ENCODE data around the gene IFRD1. TPM values are rescaled to one million over a fixed set of nuclear protein-coding genes. Genes with fewer than 3 reads are reported as not detected.
"Not testable (repeated sequence)": the region's sequence is repeated elsewhere in the genome, so short reads cannot be mapped to it uniquely, and the experiment has no call there.

Gene IFRD1
- total RNA-seq, 1 donor from 2014 or later: 76.6 TPM

- Mint-ChIP-seq H3K27ac (peak overlapping the region; percentile 100), H3K4me1 (ENCODE audit: low read depth) (peaks cover 29% of the 10 kb centered on the region), H3K36me3 (ENCODE audit: insufficient read depth) (peaks cover 1% of the 10 kb centered on the region), H3K9me3 (ENCODE audit: low read depth) (no peaks in the 10 kb centered on the region), H3K27me3 (no peaks in the 10 kb centered on the region), H3K4me3 (ENCODE audit: low read depth) (peak overlapping the region; percentile 99)
- TF ChIP-seq, protein P1, sequence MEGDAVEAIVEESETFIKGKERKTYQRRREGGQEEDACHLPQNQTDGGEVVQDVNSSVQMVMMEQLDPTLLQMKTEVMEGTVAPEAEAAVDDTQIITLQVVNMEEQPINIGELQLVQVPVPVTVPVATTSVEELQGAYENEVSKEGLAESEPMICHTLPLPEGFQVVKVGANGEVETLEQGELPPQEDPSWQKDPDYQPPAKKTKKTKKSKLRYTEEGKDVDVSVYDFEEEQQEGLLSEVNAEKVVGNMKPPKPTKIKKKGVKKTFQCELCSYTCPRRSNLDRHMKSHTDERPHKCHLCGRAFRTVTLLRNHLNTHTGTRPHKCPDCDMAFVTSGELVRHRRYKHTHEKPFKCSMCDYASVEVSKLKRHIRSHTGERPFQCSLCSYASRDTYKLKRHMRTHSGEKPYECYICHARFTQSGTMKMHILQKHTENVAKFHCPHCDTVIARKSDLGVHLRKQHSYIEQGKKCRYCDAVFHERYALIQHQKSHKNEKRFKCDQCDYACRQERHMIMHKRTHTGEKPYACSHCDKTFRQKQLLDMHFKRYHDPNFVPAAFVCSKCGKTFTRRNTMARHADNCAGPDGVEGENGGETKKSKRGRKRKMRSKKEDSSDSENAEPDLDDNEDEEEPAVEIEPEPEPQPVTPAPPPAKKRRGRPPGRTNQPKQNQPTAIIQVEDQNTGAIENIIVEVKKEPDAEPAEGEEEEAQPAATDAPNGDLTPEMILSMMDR (IDR thresholded peaks at IDR 0.05; ENCODE audit: unreplicated experiment): no peak
- no peak for DNase-seq (ENCODE audit: low spot score, unreplicated experiment)
Observed at GRCh38 chr7:112448891-112449290, 1.4 kb upstream of the IFRD1 start.

DNA sequence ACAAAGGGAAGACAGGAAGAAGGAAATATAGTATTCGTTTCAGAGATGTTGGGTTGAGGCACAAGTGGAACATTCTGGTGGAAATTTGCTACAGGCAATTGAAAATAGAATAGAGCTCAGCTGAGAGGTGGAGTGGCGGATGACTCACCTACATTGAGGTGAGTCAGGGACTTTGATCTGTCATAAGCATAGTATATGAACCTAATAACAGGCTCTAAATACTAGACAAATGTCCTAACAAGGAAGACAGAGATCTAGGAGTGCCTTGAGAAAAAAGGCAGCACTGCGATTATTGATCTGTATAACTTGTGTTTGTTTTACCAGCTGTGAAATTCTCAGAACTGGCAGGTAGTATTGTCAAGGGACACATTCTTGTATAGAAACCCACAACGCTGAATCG lies 907 bp upstream of the IFRD1 start:
- no peak for DNase-seq (ENCODE audit: low spot score, unreplicated experiment)
- Mint-ChIP-seq H3K4me1 (ENCODE audit: low read depth) (peaks cover 29% of the 10 kb centered on the region), H3K4me3 (ENCODE audit: low read depth) (peak overlapping the region; percentile 99), H3K36me3 (ENCODE audit: insufficient read depth) (peaks cover 1% of the 10 kb centered on the region), H3K27me3 (no peaks in the 10 kb centered on the region), H3K9me3 (ENCODE audit: low read depth) (no peaks in the 10 kb centered on the region), H3K27ac (peak overlapping the region; percentile 100)
- TF ChIP-seq, protein P1 (IDR thresholded peaks at IDR 0.05; ENCODE audit: unreplicated experiment): no peak

DNA sequence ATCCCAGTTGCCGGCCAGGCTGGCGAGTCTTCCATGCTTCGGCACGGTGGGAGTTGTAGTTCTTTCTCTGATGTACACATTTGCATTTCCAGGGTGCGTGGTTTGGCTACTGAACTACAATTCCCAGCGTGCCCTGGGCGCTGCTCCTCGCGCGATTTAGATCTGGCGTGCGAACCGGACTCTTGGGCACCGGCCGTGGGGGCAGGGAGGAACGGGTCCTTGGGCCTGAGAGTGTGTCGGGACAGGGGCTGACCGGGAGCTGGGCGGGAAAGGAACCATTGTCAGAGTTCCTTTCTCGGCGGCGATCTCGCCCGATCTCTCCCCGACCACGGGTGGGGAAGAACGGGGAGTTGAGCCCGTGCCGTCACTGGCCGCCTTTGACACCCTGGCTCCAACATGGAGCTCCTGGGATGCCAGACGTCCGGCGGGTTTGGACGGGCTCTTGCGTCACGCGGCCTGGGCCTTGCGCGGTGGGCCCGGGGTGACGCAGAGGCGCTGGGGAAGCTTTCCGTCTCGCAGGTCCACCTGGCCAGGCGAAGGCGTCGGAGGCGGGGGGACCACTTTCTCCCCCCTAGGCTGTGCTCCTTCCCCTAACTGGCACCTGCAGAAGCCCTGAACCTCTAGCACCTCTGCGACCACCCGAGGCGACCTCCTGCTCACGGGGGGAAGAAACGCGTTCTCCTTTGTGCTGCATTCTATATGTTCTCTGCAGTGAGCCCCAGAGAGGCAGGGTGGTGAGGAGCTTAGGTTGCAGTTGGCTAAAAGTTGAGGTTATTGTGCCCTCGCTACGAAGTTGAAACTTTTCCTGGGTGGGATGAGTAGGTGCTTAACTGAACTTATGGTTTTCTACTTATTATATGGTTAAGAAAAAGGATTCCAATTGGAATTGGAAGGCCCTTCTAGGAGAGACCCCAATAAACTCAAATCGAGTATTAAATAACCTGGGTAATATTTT lies 824 bp downstream of the IFRD1 start:
- H3K4me1 Mint-ChIP-seq (ENCODE audit: low read depth): peaks cover 34% of the 10 kb centered on the region
- H3K27ac Mint-ChIP-seq: peak overlapping the region; percentile 100
- H3K4me3 Mint-ChIP-seq (ENCODE audit: low read depth): peak overlapping the region; percentile 99
- H3K36me3 Mint-ChIP-seq (ENCODE audit: insufficient read depth): peaks cover 8% of the 10 kb centered on the region
- H3K9me3 Mint-ChIP-seq (ENCODE audit: low read depth): no peaks in the 10 kb centered on the region
- peak; percentile 84 for DNase-seq (ENCODE audit: low spot score, unreplicated experiment)
- TF ChIP-seq, protein P1 (IDR thresholded peaks at IDR 0.05; ENCODE audit: unreplicated experiment): no peak
- no peaks in the 10 kb centered on the region for H3K27me3 Mint-ChIP-seq

GRCh38 chr7:112452102-112452888 lies 2.0 kb downstream of the IFRD1 start:
- H3K27ac Mint-ChIP-seq: peak overlapping the region; percentile 100
- peaks cover 11% of the 10 kb centered on the region for H3K36me3 Mint-ChIP-seq (ENCODE audit: insufficient read depth)
- DNase-seq (ENCODE audit: low spot score, unreplicated experiment): no peak
- no peaks in the 10 kb centered on the region for H3K9me3 Mint-ChIP-seq (ENCODE audit: low read depth)
- peak overlapping the region; percentile 99 for H3K4me3 Mint-ChIP-seq (ENCODE audit: low read depth)
- TF ChIP-seq, protein P1 (IDR thresholded peaks at IDR 0.05; ENCODE audit: unreplicated experiment): peak; percentile 44
- no peaks in the 10 kb centered on the region for H3K27me3 Mint-ChIP-seq
- peaks cover 34% of the 10 kb centered on the region for H3K4me1 Mint-ChIP-seq (ENCODE audit: low read depth)

DNA sequence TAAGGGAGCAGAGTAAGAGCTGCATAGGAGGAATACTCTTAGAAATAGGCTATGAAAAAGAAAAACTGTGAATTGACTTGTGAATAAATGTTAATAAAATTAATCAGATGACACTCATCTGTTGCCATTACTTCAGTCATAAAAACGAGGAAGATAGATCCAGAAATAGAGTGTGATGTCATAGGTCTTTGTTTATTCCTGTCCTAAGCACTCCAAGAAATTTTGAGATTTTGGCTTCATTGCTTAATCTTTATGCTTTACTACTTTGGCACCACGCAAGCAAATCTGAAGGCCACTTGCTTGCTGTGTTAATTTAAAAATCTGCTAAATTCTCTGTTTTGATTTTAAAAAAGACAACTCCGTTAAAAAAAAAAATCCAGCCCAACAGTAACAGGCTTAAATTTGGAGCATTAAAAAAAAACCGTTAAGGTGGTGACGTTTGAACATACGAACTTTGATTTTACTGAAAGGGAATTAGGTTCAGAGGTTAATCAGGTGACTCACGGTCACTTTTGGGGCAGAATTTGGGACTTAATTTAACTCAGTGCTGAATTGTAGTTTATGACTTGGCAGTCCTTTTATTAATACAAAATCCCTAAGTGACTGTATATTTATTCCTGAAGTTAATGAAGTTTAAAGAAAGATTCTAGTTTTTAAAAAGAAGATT lies 3.4 kb downstream of the IFRD1 start:
- peaks cover 31% of the 10 kb centered on the region for H3K4me1 Mint-ChIP-seq (ENCODE audit: low read depth)
- H3K27me3 Mint-ChIP-seq: no peaks in the 10 kb centered on the region
- H3K4me3 Mint-ChIP-seq (ENCODE audit: low read depth): peak overlapping the region; percentile 43
- no peaks in the 10 kb centered on the region for H3K9me3 Mint-ChIP-seq (ENCODE audit: low read depth)
- peak overlapping the region; percentile 55 for H3K27ac Mint-ChIP-seq
- TF ChIP-seq, protein P1 (IDR thresholded peaks at IDR 0.05; ENCODE audit: unreplicated experiment): no peak
- peaks cover 15% of the 10 kb centered on the region for H3K36me3 Mint-ChIP-seq (ENCODE audit: insufficient read depth)
- no peak for DNase-seq (ENCODE audit: low spot score, unreplicated experiment)

GRCh38 chr7:112454191-112454590 lies 3.9 kb downstream of the IFRD1 start:
- H3K9me3 Mint-ChIP-seq (ENCODE audit: low read depth); H3K27ac Mint-ChIP-seq; H3K4me3 Mint-ChIP-seq (ENCODE audit: low read depth); H3K27me3 Mint-ChIP-seq; DNase-seq (ENCODE audit: low spot score, unreplicated experiment): not testable (repeated sequence)
- peaks cover 19% of the 10 kb centered on the region for H3K36me3 Mint-ChIP-seq (ENCODE audit: insufficient read depth)
- peaks cover 26% of the 10 kb centered on the region for H3K4me1 Mint-ChIP-seq (ENCODE audit: low read depth)

Measured in progenitor cell of endocrine pancreas (in vitro differentiated cells).